Activated CD4-positive, alpha-beta T cell treated with anti-CD3 and anti-CD28 coated beads, Interleukin-2, amount 10 ng/mL, durations not matched to agents 7 days and 5 days (primary cell): ENCODE results near the gene AKIRIN2. TPM values are rescaled to one million over a fixed set of nuclear protein-coding genes. Genes with fewer than 3 reads are reported as not detected.
"Not testable (repeated sequence)": the region's sequence is repeated elsewhere in the genome, so short reads cannot be mapped to it uniquely, and the experiment has no call there.

ENCODE experiments used
- CTCF ChIA-PET: fragments of 350-600 bp; sonication (Branson Sonifier 250); formaldehyde crosslinking; loops from one replicate; lab custom pipeline; 2021; ENCODE audit warnings: antibody characterized with exemption; lab: Charles Lee
- POLR2A ChIA-PET: fragments of 350-600 bp; sonication (Branson Sonifier 250); formaldehyde crosslinking; loops from one replicate; lab custom pipeline; 2021; ENCODE audit warnings: antibody characterized with exemption; lab: Charles Lee
- DNase-seq: peaks from one replicate; pipeline ENCODE4 v3.0.0-alpha.2; 2020
- H3K27ac Mint-ChIP-seq: one replicate; pipeline ENCODE4 v1.8.0; 2021; ENCODE audit warnings: mild to moderate bottlenecking, moderate library complexity, mixed read lengths
- H3K27me3 Mint-ChIP-seq: one replicate; pipeline ENCODE4 v1.8.0; 2021; ENCODE audit warnings: mixed read lengths
- H3K36me3 Mint-ChIP-seq: one replicate; pipeline ENCODE4 v1.8.0; 2021; ENCODE audit warnings: low read depth, mixed read lengths
- H3K4me1 Mint-ChIP-seq: one replicate; pipeline ENCODE4 v1.8.0; 2021; ENCODE audit warnings: mixed read lengths
- H3K4me3 Mint-ChIP-seq: one replicate; pipeline ENCODE4 v1.8.0; 2021; ENCODE audit warnings: mild to moderate bottlenecking, moderate library complexity, mixed read lengths
- H3K9me3 Mint-ChIP-seq: one replicate; pipeline ENCODE4 v1.8.0; 2021; ENCODE audit warnings: mixed read lengths
- total RNA-seq, 2 experiments: library from RNA; stranded (reverse); gene quantifications; one replicate each; pipeline ENCODE4 v1.2.3, GENCODE V29; 2021

AKIRIN2 gene
- total RNA-seq, 2 experiments from 2014 or later, result 42.1 to 42.5 TPM

GRCh38 chr6:87710090-87710489, 8.1 kb upstream of the AKIRIN2 start:
- ChIA-PET CTCF (interaction anchor here (1.3 kb wide), 1 partner anchor 13 kb away, joined by 3 read pairs; no protein-coding TSS in a partner anchor), POLR2A (no interaction called here)
- Mint-ChIP-seq H3K9me3 (peaks cover 2% of the 10 kb centered on the region), H3K27ac (no peak overlapping the region), H3K27me3 (no peaks in the 10 kb centered on the region), H3K4me1 (peaks cover 21% of the 10 kb centered on the region), H3K36me3 (no peaks in the 10 kb centered on the region), H3K4me3 (no peak overlapping the region)
- DNase-seq, result no peak

DNA sequence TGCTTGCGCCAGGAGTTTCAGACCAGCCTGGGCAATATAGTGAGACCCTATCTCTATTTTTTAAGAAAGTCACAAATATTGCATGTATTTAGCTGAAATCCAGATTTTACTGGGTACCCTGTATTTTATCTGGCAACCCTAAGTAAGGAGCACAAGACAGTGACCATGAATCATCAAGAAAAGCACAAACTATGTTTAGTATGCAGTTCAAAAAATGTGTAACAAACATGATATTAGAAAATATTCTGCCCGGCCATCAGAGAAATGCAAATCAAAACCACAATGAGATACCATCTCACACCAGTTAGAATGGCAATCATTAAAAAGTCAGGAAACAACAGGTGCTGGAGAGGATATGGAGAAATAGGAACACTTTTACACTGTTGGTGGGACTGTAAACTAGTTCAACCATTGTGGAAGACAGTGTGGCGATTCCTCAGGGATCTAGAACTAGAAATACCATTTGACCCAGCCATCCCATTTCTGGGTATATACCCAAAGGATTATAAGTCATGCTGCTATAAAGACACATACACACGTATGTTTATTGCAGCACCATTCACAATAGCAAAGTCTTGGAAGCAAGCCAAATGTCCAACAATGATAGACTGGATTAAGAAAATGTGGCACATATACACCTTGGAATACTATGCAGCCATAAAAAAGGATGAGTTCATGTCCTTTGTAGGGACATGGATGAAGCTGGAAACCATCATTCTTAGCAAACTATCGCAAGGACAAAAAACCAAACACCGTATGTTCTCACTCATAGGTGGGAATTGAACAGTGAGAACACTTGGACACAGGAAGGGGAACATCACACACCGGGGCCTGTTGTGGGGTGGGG, 6.8 kb upstream of the AKIRIN2 start:
- H3K27me3 Mint-ChIP-seq, H3K9me3 Mint-ChIP-seq, H3K36me3 Mint-ChIP-seq, H3K27ac Mint-ChIP-seq, DNase-seq, CTCF ChIA-PET, POLR2A ChIA-PET, H3K4me3 Mint-ChIP-seq: not testable (repeated sequence)
- H3K4me1 Mint-ChIP-seq, result peaks cover 18% of the 10 kb centered on the region

DNA sequence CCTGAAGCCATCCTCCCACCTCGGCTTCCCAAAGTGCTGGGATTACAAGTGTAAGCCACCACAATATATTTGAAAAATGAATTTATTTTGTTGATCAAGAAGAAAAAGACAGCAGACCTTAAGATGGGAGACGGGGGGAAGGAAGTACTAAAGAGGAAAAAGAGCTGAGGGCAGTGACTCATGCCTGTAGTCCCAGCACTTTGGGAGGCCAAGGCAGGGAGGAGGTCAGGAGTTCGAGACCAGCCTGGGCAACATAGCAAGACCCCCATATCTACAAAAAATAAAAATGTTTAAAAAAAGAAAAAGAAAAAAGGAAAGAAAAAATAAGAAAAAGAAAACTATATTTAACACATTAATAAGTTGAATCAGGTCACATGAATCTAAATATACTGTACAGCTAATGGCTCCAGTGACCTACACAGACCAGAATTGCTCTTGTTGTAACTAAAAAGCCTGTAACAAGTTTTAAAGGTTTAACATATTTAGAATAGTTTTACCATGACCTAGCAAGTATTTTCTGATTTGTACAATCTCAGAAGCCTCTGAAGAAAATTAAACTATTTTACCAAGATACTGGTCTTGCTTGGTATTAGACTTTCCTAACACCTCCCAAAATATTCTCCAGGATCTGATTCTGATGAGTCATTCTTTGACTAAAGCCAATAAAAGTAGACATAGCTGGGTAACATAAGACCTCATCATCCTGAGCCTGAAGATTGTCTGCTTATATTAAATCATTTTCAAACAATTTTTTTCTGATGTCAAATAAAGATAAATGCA, 4.3 kb upstream of the AKIRIN2 start:
- no peak for DNase-seq
- peaks cover 2% of the 10 kb centered on the region for H3K9me3 Mint-ChIP-seq
- H3K4me1 Mint-ChIP-seq, result peaks cover 26% of the 10 kb centered on the region
- H3K27me3 Mint-ChIP-seq, result no peaks in the 10 kb centered on the region
- no peak overlapping the region for H3K4me3 Mint-ChIP-seq
- no peaks in the 10 kb centered on the region for H3K36me3 Mint-ChIP-seq
- CTCF ChIA-PET, result interaction anchor here (1.0 to 1.8 kb wide), 3 partner anchors 12 to 26 kb away, joined by 3 to 5 read pairs (median 4); no protein-coding TSS in a partner anchor
- POLR2A ChIA-PET, result no interaction called here
- H3K27ac Mint-ChIP-seq, result no peak overlapping the region

DNA sequence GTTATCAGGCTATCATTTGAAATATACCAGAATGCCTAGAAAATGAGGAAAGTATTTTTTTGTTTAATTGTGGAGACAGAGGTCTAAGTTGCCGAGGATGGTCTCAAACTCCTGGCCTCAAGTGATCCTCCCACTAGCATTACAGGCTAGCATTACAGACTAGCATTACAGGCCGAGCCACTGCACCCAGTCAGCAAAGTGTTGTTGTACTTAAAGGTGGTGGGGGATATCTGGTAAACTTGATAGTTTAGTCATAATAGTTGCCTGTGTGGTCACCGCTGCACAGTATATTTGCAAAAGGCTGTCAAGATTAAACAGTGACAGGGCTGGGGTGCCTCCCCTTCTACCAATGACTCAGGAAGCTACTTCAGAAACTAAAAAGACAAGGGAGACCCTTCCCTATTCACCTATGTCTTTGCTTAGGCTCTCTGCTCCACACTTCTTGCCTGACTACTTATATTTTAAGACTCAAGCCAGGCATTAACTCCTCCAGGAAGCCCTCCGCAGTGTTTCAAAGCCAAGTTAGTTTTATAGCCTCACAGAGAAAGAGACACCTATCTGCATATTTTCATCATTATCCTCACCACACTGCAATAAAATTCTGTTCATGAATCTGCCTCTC, 3.1 kb upstream of the AKIRIN2 start:
- no peak overlapping the region for H3K4me3 Mint-ChIP-seq
- H3K27ac Mint-ChIP-seq, result no peak overlapping the region
- peaks cover 26% of the 10 kb centered on the region for H3K4me1 Mint-ChIP-seq
- no peak for DNase-seq
- peaks cover 2% of the 10 kb centered on the region for H3K9me3 Mint-ChIP-seq
- no peaks in the 10 kb centered on the region for H3K27me3 Mint-ChIP-seq
- CTCF ChIA-PET, result interaction anchor here (0.6 to 1.8 kb wide), 7 partner anchors 7 to 551 kb away, joined by 3 to 5 read pairs (median 3); no protein-coding TSS in a partner anchor
- H3K36me3 Mint-ChIP-seq, result peaks cover 9% of the 10 kb centered on the region
- POLR2A ChIA-PET, result interaction anchor here (0.6 kb wide), 1 partner anchor 21 kb away, joined by 3 read pairs; no protein-coding TSS in a partner anchor

DNA sequence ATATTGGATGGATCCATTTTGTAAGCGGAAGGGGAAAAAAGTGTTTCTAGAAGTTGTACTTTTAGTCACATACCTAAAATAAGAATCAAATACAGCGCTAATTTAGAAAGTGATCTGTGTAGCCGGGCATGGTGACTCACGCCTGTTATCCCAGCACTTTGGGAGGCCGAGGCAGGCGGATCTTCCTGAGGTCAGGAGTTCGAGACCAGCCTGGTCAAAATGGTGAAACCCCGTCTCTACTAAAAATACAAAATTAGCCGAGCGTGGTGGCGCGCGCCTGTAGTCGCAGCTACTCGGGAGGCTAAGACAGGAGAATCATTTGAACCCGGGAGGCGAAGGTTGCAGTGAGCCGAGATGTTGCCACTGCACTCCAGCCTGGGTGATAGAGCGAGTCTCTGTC, 1.0 kb upstream of the AKIRIN2 start:
- POLR2A ChIA-PET, result interaction anchor here (0.8 to 1.2 kb wide), 2 partner anchors 113 to 295 kb away, joined by 3 to 4 read pairs; partner anchors contain the start of genes ORC3 and RARS2
- H3K27ac Mint-ChIP-seq, result peak overlapping the region; percentile 92
- not testable (repeated sequence) for DNase-seq, H3K9me3 Mint-ChIP-seq, H3K27me3 Mint-ChIP-seq
- peaks cover 38% of the 10 kb centered on the region for H3K4me1 Mint-ChIP-seq
- CTCF ChIA-PET, result interaction anchor here (0.6 kb wide), 1 partner anchor 29 kb away, joined by 3 read pairs; no protein-coding TSS in a partner anchor
- peak overlapping the region; percentile 91 for H3K4me3 Mint-ChIP-seq
- peaks cover 18% of the 10 kb centered on the region for H3K36me3 Mint-ChIP-seq

DNA sequence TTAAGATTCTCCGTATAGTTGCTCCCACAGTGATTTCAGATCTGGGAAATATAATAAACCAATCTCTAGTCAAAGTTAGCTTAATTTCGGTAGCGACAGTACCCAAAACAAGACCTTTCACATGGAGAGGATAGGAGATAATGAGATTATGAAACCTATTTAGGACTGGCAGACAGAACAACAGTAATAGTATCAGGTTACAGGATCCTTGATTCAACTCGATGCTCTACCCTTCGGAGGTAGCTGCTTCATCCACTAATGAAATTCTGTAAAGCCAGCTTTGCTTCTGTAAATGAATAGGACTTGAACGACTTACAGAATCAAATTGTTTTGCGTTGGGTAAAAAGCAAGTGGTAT, 534 bp upstream of the AKIRIN2 start:
- ChIA-PET CTCF (interaction anchor here (0.6 to 1.1 kb wide), 2 partner anchors 16 to 30 kb away, joined by 3 to 4 read pairs; no protein-coding TSS in a partner anchor), POLR2A (interaction anchor here (0.6 to 1.2 kb wide), 3 partner anchors 26 to 294 kb away, joined by 3 to 4 read pairs (median 4); partner anchors contain the start of genes ORC3 and RARS2)
- Mint-ChIP-seq H3K27ac (peak overlapping the region; percentile 92), H3K4me3 (peak overlapping the region; percentile 91), H3K36me3 (peaks cover 21% of the 10 kb centered on the region), H3K27me3 (no peaks in the 10 kb centered on the region), H3K4me1 (peaks cover 41% of the 10 kb centered on the region), H3K9me3 (no peaks in the 10 kb centered on the region)
- no peak for DNase-seq

DNA sequence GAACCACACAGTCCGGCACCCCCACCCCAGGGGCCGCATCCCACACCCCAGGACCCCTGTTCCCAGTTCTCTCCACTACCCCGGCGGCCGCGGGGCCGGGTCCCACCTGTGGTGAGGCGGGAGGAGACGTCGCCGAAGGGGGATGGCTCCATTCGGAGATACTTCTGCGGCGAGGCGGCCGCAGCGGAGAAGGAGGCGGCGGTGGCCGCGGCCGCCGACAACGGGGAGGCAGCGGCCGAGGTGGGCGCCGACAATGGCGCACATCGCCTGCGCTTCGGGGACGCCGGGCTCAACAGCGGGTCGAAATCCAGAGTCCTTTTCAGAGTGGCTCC, 723 bp downstream of the AKIRIN2 start:
- ChIA-PET POLR2A (interaction anchor here (0.7 kb wide), 1 partner anchor 94 kb away, joined by 9 read pairs; no protein-coding TSS in a partner anchor), CTCF (interaction anchor here (0.6 to 0.8 kb wide), 3 partner anchors 22 to 1964 kb away, joined by 3 to 4 read pairs (median 3); no protein-coding TSS in a partner anchor)
- H3K4me1 Mint-ChIP-seq, result peaks cover 46% of the 10 kb centered on the region
- DNase-seq, result no peak
- H3K4me3 Mint-ChIP-seq, result peak overlapping the region; percentile 91
- H3K27me3 Mint-ChIP-seq, result no peaks in the 10 kb centered on the region
- H3K9me3 Mint-ChIP-seq, result no peaks in the 10 kb centered on the region
- H3K36me3 Mint-ChIP-seq, result peaks cover 23% of the 10 kb centered on the region
- H3K27ac Mint-ChIP-seq, result peak overlapping the region; percentile 92

GRCh38 chr6:87700397-87701343, 1.4 kb downstream of the AKIRIN2 start:
- peak overlapping the region; percentile 91 for H3K4me3 Mint-ChIP-seq
- H3K9me3 Mint-ChIP-seq, result no peaks in the 10 kb centered on the region
- POLR2A ChIA-PET, result interaction anchor here (0.6 to 1.4 kb wide), 4 partner anchors 33 to 111 kb away, joined by 4 to 9 read pairs (median 7); partner anchors contain the start of genes ORC3 and RARS2
- H3K4me1 Mint-ChIP-seq, result peaks cover 50% of the 10 kb centered on the region
- peak overlapping the region; percentile 92 for H3K27ac Mint-ChIP-seq
- CTCF ChIA-PET, result interaction anchor here (0.6 to 1.0 kb wide), 6 partner anchors 13 to 1964 kb away, joined by 3 to 4 read pairs (median 3); no protein-coding TSS in a partner anchor
- no peaks in the 10 kb centered on the region for H3K27me3 Mint-ChIP-seq
- H3K36me3 Mint-ChIP-seq, result peaks cover 28% of the 10 kb centered on the region
- peak; percentile 22 for DNase-seq

DNA sequence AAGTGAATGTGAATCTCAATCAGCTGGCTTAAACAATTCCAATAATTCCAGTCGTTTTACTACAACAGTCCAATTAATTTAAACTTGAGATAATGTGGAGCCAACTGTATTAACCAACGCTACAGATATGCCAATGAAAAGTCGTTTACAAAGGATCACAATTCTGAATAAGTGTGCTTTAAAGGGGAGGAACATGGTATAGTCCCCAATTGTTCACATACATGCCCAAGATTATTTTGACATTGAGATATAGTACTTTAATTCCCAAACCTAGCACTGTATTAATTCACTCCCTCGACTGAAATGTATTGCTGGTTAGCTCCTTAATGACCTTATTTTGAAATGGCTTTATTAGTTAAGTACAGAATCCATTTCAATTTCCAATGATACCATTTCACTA, 2.5 kb downstream of the AKIRIN2 start:
- Mint-ChIP-seq H3K4me1 (peaks cover 50% of the 10 kb centered on the region), H3K36me3 (peaks cover 28% of the 10 kb centered on the region)

GRCh38 chr6:87698547-87699006, 3.5 kb downstream of the AKIRIN2 start:
- H3K4me3 Mint-ChIP-seq, result peak overlapping the region; percentile 91
- H3K27ac Mint-ChIP-seq, result peak overlapping the region; percentile 76
- CTCF ChIA-PET, result interaction anchor here (0.7 to 1.9 kb wide), 7 partner anchors 9 to 109 kb away, joined by 3 to 5 read pairs (median 3); no protein-coding TSS in a partner anchor
- peaks cover 33% of the 10 kb centered on the region for H3K36me3 Mint-ChIP-seq
- H3K9me3 Mint-ChIP-seq, result no peaks in the 10 kb centered on the region
- no peak for DNase-seq
- POLR2A ChIA-PET, result interaction anchor here (0.6 kb wide), 1 partner anchor 52 kb away, joined by 3 read pairs; no protein-coding TSS in a partner anchor
- H3K27me3 Mint-ChIP-seq, result no peaks in the 10 kb centered on the region
- H3K4me1 Mint-ChIP-seq, result peaks cover 58% of the 10 kb centered on the region

More for the DNA sequence above, 2.5 kb downstream of the AKIRIN2 start:
- ChIA-PET CTCF (interaction anchor here (0.6 to 1.9 kb wide), 7 partner anchors 10 to 628 kb away, joined by 3 to 4 read pairs (median 4); no protein-coding TSS in a partner anchor), POLR2A (interaction anchor here (0.6 to 1.4 kb wide), 5 partner anchors 31 to 291 kb away, joined by 3 to 7 read pairs (median 4); partner anchors contain the start of genes ORC3 and RARS2)
- H3K4me3 Mint-ChIP-seq, result peak overlapping the region; percentile 91
- DNase-seq, result no peak
- no peaks in the 10 kb centered on the region for H3K27me3 Mint-ChIP-seq
- peak overlapping the region; percentile 76 for H3K27ac Mint-ChIP-seq
- no peaks in the 10 kb centered on the region for H3K9me3 Mint-ChIP-seq
